ENCODE measurements around the gene AGAP1.

AGAP1 gene

DNA sequence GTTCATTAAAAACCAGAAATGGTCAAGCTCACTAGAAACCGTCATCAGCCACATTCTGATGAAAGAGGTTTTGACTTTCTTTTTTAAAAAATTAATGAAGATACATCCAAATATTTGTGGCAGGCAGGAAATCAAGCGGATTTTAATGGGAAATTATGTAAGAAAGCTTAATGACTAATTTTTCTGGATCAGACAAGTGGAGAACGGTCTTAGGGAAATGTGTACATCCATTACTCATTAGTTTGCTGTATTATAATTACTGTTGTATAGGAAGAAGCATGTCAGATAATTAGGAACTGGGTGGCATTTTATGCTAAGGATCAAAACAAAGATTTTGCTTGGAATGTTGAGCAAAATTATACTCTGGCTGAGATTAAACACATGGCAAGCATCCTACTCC lies 39.4 kb downstream of the AGAP1 start:
- no peak for DNase-seq (ENCODE audit: low read depth)

DNA sequence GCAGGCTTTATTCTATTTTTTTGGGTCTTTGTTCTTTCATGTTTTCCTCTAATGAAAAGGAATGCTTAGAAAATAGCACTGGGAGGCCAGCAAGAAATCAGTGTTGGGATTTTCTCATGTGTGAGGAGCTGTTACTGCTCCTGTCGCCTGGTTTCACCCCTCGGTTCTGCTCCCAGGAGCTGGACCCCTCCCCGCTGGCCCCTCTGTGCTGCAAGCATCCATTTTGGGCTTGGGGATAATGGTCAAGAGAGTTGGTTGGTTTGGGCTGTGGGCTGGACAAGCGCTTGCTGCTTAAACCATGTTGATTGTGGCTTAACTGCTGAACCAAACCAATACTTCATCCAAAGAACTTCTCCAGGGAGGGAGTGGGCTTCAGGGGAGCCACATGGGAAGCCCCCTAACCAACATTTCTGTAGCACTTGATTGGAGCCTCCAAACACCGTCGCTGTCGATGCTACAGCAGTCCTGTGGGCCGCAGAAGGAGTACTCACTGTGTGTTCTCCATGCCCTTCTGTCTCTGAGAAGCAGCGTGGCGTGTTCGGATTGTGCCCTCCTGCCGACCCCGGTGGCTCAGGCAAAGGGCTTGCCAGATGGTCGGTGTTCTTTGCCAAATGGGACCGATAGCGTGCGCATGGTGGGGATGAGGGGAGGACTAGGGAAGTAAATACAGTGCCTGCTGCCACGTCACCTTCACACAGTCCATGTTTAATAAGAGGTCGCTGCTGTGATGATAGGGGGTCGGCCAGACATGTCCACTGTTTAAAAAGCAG lies 40.0 kb downstream of the AGAP1 start:
- DNase-seq (ENCODE audit: low read depth) = no peak

DNA sequence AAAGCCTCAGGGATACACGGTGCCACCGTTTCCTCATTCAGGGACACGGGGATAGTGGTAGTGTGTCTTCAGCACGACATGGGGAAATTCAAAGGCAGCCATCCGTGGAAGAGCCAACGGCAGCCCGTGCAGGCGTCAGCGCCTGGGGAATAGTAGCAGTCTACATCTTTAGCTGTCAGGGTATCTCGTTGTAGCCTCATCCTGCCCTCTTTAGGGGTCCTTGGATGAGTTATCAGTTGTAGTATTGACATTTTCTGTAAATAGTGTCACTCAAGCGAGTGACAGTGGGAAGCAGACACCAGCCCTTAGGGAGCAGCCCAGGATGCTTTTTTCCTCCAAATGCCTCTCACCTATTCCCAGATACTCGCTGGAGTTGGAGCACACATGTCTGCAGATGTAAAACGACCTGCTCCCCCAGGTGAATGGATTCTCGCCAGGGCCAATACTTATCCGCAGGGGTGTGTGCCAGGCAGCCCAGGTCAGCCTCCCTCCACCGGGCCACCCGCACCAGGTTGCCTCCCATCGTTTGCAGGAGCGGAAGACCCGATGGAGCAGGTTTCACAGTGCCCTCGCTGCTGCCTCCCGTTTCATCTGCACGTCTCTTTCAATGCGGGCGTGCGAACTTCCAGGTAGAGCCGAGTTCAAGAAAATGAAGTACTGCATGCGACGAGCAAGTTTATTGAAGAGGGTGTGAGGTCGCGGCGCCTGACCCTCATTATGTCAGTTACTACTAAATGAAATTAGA lies 41.0 kb downstream of the AGAP1 start:
- DNase-seq (ENCODE audit: low read depth) = no peak

DNA sequence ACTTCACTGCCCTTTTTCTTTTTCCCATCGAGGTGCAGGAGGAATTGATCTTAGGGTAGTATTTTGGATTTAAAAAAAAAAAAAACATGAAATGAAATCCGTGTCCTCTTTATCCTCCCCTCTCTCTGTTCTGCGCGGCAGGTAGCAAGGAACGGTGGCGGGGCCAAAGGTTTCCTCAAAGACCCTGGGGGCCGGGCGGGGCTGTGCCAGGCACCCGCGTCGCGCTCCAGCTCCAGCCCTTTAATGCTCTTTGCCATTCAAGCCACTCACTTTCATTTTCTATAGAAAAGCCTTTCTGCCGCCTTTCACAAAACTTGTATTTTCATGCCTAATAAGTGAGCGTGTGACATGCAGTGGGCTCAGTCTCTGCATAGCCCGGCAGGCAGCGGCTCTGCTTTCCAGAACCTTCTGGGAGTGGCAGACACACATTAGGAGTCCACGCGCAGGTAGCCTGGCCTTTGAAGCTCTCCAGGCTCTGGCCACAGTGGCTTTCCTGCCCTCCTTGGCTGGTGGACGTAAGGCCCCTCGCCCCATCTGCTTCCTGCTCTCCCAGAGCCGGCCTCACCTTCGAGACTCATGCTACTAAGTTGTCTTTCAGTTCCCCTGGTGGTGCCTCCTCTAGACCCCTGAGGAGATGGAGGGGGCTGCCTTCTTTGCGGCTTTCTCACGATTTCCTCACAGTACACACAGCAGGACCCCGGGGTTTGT lies 41.7 kb downstream of the AGAP1 start:
- no peak for DNase-seq (ENCODE audit: low read depth)

DNA sequence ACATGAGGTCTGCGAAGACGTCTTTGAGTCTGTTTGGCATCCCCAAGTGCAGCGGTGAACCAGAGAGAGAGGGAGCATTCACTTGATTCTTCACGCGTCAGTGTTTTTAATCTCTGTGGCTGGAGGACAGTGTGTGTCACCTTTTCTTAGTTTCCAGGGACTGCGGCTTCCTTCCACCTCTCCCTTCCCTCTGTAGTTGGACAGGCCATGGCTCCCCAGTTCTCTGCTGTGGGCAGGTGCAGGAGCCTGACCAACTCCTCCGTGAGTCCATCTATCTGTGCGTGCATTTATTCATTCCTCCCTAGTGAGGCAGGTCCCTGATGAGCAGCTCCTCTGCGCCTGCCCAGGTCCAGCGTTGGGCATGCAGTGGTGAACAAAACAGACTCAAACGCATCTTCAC lies 42.9 kb downstream of the AGAP1 start:
- DNase-seq (ENCODE audit: low read depth) = no peak

DNA sequence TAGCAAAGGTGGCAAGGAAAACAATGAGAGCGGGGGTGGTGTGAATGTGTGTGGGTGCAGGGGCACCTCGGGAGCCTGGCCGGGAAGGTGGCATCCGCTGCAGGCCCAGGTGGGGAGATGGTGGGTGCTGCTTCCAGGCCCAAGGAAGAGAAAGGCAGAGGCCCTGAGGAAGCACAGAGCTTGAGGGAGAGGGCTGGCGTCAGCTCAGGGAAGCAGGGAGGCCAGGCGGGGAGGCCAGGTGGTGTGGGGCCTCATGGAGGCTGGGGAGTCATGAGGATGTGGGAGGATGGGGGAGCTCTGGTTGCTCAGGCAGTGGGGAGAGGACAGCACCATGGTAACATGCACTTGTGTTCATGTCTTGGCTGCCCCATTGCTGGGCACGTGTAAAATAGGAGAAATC lies 43.3 kb downstream of the AGAP1 start:
- no peak for DNase-seq (ENCODE audit: low read depth)

DNA sequence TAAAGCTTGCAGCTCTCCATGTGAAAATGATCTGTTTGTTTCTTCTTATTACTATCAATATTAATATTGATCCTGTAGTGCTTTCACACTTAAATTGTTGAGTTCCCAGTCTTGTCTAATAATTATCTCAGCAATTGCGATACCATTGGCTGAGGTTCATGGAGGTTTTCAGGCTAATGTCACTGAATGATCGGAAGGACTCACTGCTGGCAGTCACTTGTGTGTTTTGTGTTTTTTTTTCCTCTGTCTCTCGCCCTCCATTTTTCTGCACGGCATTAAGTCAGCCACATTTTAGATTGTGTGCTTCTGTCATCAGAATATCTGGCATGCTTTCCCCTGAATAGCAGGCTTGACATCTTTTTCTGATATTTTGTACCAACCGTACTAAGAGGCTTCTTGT lies 43.7 kb downstream of the AGAP1 start:
- DNase-seq (ENCODE audit: low read depth) = no peak

DNA sequence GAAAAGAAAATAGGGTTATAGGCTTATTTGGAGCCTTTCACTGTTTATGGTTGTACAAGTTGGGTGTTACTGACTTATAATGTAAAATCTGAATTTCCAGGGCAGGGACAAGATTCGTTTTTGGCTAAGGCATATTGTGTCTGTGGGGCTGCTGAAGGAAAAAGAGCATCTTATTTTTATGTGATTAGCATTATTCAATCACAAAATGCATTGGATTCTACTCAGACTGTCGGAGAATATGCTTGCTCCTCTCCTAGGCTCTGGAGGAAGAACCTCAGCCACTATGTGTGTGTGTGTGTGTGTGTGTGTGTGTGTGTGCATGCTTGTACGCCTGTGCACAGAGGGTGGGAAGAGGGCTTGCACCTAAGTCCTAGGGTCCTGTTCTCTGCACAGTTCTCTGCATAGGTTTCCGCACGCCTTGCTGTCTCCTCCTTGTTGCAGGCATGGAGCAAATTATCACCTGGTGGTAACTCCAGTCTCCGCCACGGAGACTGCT lies 44.3 kb downstream of the AGAP1 start:
- no peak for DNase-seq (ENCODE audit: low read depth)

DNA sequence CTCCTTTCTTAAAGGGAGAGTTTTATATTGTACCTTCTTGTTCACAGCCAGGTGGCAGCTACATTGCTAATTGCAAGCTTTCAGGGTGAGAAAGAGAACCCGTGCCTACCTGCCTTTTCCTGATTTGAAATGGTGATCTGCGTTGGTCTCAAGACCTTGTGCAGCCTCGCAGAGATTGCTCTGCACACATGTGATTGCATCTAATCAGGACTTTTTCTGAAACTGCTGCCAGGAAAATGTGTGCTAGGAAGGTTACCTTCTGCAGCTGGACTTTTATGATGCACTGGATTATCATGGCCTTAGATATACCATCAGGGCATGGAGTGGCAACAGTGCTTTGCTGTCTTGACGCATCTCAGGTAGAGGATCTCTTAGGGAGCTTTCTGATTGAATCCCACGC lies 45.1 kb downstream of the AGAP1 start:
- DNase-seq (ENCODE audit: low read depth) = no peak

DNA sequence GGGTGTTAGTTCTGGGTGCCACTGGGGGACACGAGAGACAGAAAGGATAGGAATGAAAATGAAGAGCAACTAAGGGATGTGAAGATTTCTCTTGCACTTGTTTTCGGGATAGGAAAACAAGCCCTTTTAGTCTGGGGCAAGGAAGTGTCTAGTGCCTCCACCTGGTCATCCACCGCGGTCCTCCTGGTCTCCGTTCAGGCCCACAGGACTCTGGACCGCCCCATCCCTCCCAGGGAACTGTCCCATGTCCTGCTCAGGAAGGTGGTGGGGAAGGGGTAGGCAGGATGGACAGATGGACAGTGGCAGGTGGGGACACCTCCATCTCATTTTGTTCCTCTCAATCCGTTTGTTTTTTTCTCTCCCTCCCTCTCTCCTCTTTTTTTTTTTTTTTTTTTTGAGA lies 45.9 kb downstream of the AGAP1 start:
- no peak for DNase-seq (ENCODE audit: low read depth)

DNA sequence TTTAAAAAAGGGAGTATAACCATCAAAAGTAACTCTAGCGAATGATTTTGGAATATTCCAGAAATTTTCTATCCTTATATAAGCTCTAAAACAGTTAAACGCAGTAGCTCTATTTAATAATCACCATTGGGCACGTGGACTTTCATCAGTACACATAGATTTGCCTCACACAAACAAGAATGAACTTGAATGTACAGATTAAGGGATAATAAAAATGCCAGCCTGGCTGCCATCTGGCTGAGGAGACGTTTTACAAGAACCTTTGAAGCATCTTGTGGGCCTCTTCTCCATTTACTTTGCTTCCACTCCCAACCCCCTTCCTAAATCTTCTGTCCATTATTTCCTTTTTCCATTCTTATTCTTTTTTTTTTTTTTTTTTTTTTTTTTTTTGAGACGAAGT lies 47.2 kb downstream of the AGAP1 start:
- no peak for DNase-seq (ENCODE audit: low read depth)

DNA sequence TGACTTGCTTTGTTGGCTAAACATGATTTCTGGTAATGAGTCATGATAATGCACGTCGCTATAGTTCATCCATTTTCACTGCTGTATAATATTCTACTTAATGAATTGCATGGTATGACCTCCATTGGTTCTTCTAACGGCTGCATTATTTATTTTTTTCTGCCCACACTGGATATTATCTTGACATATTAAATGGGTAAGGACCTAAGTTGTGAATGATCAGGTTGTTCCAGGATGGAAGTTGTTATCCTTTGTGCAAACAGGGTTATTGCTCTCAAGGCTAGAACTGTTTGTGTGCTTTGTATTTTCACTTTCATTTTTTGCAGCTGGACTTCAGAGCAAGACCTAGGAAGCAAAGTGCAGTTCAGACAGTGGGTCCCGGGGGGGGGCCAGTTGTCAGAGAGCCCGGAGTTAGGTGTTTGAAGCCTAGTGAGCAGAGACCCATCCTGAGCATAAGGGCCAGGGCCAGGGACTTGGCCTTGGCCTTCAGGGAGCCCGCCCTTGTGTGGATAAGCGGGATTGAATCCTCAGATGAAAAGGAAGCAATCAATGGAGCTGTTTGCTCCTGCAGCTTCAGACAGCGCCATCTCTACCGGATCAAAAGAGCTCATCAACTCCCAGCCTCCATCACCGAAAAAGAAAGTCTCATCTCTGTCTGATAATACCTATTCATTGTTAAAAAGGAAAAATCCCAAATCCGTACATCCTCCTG lies 48.2 kb downstream of the AGAP1 start:
- no peak for DNase-seq (ENCODE audit: low read depth)

DNA sequence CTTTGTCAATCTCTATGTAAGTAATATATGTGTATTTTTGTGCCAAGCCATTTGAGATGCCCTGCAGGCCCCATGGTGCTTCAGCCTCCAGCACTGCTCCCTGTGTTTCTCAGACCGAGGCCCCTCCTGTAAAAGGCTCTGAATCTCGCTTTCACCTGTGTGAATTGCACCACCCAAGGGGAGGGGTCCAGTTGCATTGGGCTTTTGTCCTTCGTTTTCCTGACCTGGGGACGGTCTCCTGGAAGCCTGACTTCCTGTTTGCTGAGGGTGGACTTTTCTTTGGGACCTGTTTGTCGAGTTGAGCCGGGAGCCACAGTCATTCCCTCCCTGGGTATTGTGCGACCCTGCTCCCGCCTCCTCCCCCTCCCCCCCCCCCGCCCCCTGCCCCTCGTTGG lies 48.9 kb downstream of the AGAP1 start:
- DNase-seq (ENCODE audit: low read depth) = no peak

DNA sequence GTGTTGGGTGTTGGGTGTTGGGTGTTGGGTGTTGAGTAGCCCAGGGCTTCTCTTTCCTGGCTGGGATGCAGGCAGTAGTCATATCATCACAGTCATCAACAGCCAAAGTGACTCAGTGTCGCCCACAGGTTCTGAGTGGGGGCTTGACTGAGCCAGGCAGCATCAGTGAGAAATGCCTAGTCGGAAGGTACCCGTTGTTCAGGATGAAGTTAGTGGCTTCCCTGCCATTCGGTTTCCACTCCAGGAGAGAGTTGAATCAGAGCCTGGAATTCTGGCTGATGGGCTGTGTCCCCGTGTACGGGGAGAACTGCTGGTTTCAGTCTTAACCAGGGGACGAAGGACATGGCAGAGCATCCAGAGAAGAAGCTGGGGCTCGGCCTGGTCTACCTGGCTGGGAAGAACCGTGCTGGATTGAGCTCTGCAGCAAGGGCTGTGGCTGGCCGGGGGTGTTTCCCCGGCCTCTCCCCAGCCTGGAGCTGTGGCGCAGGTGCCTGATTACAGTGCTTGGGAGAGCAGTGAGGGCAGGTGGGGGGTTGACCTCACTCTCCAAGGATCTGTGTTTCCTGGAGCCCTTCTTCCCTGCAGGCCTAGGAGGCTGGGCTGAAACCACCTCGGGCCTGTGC lies 49.4 kb downstream of the AGAP1 start:
- no peak for DNase-seq (ENCODE audit: low read depth)

DNA sequence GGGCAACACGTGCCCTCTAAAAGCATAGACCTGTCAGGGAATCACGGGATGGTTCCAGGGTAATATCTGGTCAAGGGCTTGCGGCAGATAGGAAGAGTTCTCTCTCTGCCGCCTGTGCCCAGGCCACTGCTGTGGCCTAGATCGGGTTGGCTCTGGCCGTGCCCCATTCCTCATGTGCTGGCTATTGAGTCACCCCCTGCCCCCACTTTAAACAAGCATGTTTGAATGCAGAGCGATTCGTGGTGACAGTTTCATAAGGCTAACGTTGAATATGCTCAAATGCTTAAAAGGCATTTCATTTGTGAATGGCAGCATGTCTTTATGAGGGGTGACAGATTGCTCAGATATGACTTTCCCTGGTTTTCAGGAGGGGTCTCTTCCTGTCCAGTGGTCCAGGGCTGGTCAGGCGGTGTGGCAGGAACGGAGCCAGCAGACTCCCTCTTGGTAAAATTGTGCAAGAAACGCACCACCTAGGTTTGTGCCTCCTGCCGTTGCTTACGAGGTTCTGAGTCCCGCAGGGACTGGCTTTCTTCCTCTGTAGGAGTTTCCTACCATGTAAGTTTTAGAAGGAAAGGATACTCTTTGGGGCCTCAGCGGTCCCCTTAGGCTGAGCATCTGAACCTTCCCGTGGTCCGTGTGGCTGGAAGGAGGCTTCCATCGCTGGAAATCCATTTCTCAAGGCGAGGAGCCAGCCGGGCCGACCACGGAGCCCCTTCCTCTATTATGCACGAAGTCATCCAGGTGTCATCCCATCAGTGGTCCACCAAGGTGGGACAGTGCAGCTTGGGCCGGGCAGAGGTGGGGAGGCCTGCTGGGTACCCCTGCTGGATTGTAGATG lies 50.2 kb downstream of the AGAP1 start:
- no peak for DNase-seq (ENCODE audit: low read depth)

DNA sequence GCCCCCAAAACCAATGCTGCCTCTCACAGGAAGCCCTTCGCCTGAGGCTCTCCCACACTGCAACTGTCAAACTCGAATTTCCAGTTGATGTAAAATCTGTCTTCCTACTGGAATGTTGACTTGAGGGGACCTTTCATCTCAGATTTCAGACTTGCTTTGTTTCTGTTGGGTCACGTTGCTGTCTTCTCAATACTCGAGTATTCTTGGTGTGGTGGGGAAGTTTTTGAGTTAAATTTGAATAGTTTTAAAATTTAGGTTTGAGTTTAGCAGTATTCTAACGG lies 50.8 kb downstream of the AGAP1 start:
- DNase-seq (ENCODE audit: low read depth) = no peak

DNA sequence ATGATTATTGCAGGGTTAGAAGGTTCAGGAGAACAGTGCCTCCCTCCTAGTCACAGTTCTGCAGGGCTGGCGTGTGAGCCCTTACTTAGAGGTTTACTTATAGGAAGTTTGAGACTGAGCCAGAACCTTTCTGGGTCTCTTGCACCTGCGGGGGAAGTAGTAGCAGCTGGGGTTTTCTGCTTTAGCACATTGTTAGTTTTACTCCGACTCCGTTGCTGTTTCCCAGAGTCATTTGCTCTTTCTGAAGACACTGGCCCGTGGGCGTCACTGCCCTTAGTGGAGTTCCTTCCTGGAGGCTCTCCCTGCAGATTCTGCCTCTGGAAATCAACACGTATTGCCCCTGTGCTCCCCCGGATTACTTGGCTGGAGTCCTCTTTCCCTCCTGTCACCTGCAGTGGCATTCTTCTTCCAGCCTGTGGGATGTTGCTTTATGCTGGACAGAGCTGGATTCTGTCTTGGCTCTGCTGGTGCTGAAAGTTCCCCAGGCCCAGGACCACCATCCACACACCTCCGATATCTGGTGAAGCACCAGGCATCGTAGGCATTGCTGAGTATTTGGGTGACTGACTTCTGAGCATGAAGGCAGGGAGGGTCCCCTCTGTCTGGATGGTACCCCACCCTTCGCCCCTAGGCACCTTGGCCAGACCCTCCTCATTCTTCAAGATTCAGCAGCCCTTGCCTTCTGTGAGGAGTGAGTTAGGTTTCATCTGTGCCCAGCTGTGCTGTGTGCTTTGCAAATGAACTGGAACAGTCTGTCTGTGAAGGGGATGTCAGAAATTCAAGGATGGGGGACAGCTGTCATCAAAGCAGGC lies 51.7 kb downstream of the AGAP1 start:
- no peak for DNase-seq (ENCODE audit: low read depth)

DNA sequence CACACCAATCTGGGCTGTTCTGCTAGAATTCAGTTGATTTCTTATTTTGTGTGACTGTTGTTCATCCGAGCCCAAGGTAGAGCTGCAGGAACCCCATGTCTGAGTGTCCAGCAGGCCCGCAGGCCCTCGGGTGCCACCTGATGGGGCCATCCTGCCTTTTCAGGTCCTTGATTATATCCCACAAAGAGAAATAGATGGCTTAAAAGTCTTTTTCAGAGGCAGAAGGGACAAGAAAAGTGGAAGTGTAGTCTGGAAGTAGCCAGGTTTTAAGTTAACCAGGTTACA lies 52.2 kb downstream of the AGAP1 start:
- no peak for DNase-seq (ENCODE audit: low read depth)

DNA sequence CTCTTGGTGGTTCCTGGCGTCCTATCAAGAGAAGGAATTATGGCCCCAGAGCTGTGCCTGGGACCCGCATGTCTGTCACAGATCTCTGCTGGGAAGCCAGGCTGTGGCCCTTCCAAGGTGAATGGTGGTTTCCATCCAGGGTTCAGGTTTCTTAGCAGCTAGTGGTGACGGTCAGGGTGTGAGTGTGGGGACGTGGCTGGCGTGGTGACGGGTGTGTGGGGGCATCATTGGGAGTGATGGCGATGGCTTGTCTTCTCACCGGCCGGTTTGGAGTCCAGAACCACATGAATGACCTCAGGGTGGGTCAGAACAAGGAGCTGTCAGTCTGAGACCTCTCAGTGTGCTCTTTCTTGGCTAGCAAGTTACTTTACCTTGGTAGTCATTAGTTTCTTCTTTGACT lies 52.6 kb downstream of the AGAP1 start:
- DNase-seq (ENCODE audit: low read depth) = no peak

DNA sequence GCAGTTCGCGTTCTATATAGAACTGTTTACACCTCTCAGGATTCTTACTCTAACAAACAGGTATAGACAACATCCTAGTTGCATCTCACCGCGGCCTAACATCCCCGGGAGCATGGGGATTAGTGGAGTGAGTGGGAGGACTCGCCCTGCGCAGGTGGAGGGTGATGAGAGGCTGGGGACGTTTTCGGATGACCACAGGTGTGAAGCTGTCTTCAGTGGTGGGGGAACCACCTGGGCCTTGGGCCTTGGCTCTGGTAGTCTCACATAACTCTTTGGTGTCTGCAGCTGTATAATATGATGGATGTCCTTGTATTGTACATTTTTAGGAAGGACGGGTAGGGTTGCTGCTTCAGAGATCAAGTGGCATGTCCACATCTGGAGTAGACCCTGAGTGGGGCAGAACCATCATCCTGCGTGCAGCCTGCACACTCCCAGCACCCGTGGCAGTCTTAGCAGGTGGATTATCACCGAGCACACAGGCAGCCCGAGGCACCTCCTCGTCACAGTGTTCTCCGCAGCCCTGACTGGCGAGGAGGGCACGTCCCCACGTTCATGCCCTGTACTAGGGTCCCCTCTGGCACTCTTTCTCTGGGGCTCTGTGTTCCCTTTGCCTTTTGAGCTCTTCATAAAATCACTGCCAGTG lies 56.0 kb downstream of the AGAP1 start:
- DNase-seq (ENCODE audit: low read depth) = no peak
